SK-N-SH treated with all-trans-retinoic acid at 6 μM for 48 hours (cell line): ENCODE data around the gene CCND1.

ENCODE experiments used
- ATAC-seq: fragments of 200-7000 bp; cut with Tn5 transposase; 3 replicates; pipeline ENCODE4 v1.9.1; 2020; ENCODE audit warnings: mild to moderate bottlenecking, moderate library complexity
- ARNTL ChIP-seq: fragments of 450-650 bp; formaldehyde crosslinking; IDR thresholded peaks from 2 replicates; pipeline ENCODE4 v1.5.0; 2020; ENCODE audit warnings: low read depth, mild to moderate bottlenecking, moderate library complexity, borderline replicate concordance
- BACH2 ChIP-seq: fragments of 250-450 bp; sonication (Bioruptor Pico); IDR thresholded peaks from 2 replicates; pipeline ENCODE4 v1.9.0; 2021; ENCODE audit warnings: mild to moderate bottlenecking, borderline replicate concordance
- CSDC2 ChIP-seq: fragments of 250-450 bp; sonication (Bioruptor Pico); IDR thresholded peaks from 2 replicates; pipeline ENCODE4 v1.5.0; 2020; ENCODE audit warnings: mild to moderate bottlenecking, moderate library complexity
- ESRRG ChIP-seq: fragments of 250-450 bp; sonication (Bioruptor Pico); IDR thresholded peaks from 2 replicates; pipeline ENCODE4 v1.6.1; 2021; ENCODE audit warnings: mild to moderate bottlenecking
- GLIS3 ChIP-seq: fragments of 250-450 bp; sonication (Bioruptor Pico); IDR thresholded peaks from 2 replicates; pipeline ENCODE4 v1.5.0; 2020; ENCODE audit warnings: mild to moderate bottlenecking, moderate library complexity
- ISL1 ChIP-seq: fragments of 250-450 bp; sonication (Bioruptor Pico); IDR thresholded peaks from 2 replicates; pipeline ENCODE4 v2.1.2; 2022; ENCODE audit warnings: mild to moderate bottlenecking, moderate library complexity
- OSR1 ChIP-seq: fragments of 250-450 bp; sonication (Bioruptor Pico); IDR thresholded peaks from 2 replicates; pipeline ENCODE4 v1.8.0; 2022; ENCODE audit warnings: moderate library complexity, mild to moderate bottlenecking, inconsistent platforms
- PPARA ChIP-seq: fragments of 250-450 bp; sonication (Bioruptor Pico); IDR thresholded peaks from 2 replicates; pipeline ENCODE4 v1.5.0; 2020; ENCODE audit warnings: mild to moderate bottlenecking, borderline replicate concordance
- RARB ChIP-seq: fragments of 250-450 bp; sonication (Bioruptor Pico); IDR thresholded peaks from 2 replicates; pipeline ENCODE4 v1.8.0; 2021; ENCODE audit warnings: mild to moderate bottlenecking, moderate library complexity
- SNAI2 ChIP-seq: fragments of 250-450 bp; sonication (Bioruptor Pico); IDR thresholded peaks from 2 replicates; pipeline ENCODE4 v1.5.0; 2020; ENCODE audit warnings: mild to moderate bottlenecking, moderate library complexity
- TCF4 ChIP-seq: fragments of 250-450 bp; sonication (Bioruptor Pico); IDR thresholded peaks from 2 replicates; pipeline ENCODE4 v1.8.0; 2021; ENCODE audit warnings: mild to moderate bottlenecking, moderate library complexity, borderline replicate concordance
- TOX ChIP-seq: fragments of 250-450 bp; sonication (Bioruptor Pico); IDR thresholded peaks from 2 replicates; pipeline ENCODE4 v1.8.0; 2021; ENCODE audit warnings: mild to moderate bottlenecking, moderate library complexity, borderline replicate concordance
- ZC3H10 ChIP-seq: fragments of 250-450 bp; sonication (Bioruptor Pico); IDR thresholded peaks from 2 replicates; pipeline ENCODE4 v1.5.1; 2021; ENCODE audit warnings: mild to moderate bottlenecking, moderate library complexity
- ZFP3 ChIP-seq: fragments of 250-450 bp; sonication (Bioruptor Pico); IDR thresholded peaks from 2 replicates; pipeline ENCODE4 v1.5.0; 2020; ENCODE audit warnings: mild to moderate bottlenecking, moderate library complexity
- ZFP30 ChIP-seq: fragments of 450-650 bp; formaldehyde crosslinking; IDR thresholded peaks from 2 replicates; pipeline ENCODE4 v1.5.0; 2022; ENCODE audit warnings: mild to moderate bottlenecking, moderate library complexity
- ZNF565 ChIP-seq: fragments of 450-650 bp; formaldehyde crosslinking; conservative IDR thresholded peaks from 2 replicates; pipeline ENCODE4 v1.5.0; 2020; ENCODE audit warnings: low read depth, mild to moderate bottlenecking, moderate library complexity
- ZNF70 ChIP-seq: fragments of 450-650 bp; formaldehyde crosslinking; IDR thresholded peaks from 2 replicates; pipeline ENCODE4 v1.5.0; 2020; ENCODE audit warnings: mild to moderate bottlenecking, moderate library complexity
- ZNF8 ChIP-seq: fragments of 450-650 bp; formaldehyde crosslinking; IDR thresholded peaks from 2 replicates; pipeline ENCODE4 v1.5.0; 2020; ENCODE audit warnings: mild to moderate bottlenecking, moderate library complexity
- TF ChIP-seq, protein P1 (sequence below): fragments of 250-450 bp; sonication (Bioruptor Pico); IDR thresholded peaks from 2 replicates; pipeline ENCODE4 v1.8.0; 2020; ENCODE audit warnings: mild to moderate bottlenecking, moderate library complexity, borderline replicate concordance
- TF ChIP-seq, protein P2 (sequence below): fragments of 250-450 bp; sonication (Bioruptor Pico); IDR thresholded peaks from 2 replicates; pipeline ENCODE4 v1.5.1; 2021; ENCODE audit warnings: mild to moderate bottlenecking, moderate library complexity
- TF ChIP-seq, protein P3 (sequence below): fragments of 250-450 bp; sonication (Bioruptor Pico); IDR thresholded peaks from 2 replicates; pipeline ENCODE4 v1.5.0; 2020; ENCODE audit warnings: mild to moderate bottlenecking, moderate library complexity
- TF ChIP-seq, protein P4 (sequence below): fragments of 250-450 bp; sonication (Bioruptor Pico); IDR thresholded peaks from 2 replicates; pipeline ENCODE4 v1.5.1; 2020; ENCODE audit warnings: low read depth, mild to moderate bottlenecking, moderate library complexity

Gene CCND1

DNA sequence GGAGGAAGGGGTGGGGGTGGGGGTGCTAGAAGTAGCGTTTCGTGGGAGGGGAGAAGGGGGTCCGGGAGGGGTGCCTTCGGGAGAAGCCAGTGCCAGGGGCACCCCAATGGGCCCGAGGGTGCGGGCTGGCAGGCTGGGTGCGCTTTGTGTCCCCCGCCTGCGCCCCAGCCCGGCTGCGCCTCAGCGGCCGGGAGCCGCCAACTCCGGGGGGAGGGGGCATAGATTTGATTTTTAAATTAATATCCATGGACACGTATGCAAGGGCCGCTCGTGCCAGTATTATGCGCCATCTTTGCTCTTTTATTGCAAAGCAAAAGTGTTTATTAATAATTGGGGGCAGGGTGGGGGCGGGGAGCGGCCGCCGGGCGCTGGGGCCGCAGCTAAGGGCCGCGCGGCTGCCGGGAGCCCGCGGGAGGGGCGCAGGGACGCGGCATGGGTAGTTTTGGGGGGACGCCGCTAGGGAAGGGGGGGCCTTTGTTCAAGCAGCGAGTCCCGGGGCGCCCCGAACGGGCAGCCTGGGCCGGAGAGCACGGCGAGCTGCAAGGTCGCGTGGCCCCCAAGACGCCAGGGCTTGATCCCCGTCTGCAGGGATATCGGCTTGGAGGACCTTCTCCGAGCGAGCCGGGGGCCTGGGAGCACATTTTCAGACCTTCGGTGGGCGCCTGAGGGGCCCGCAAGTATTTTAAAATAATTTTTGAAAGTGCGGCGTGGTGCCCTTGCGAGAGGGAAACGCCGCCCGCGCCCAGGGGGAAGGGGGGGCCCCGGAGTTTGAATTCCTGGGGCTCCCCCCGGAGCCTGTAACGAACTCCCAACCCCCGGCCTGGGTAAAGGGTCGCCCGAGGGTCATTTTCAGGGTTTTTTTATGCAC lies 959 bp downstream of the CCND1 start:
- TF ChIP-seq OSR1 (CRISPR knock-in tag) = no peak
- no peak for TF ChIP-seq SNAI2 (CRISPR knock-in tag)
- TF ChIP-seq ZFP3 (CRISPR knock-in tag) = no peak
- no peak for TF ChIP-seq BACH2 (CRISPR knock-in tag)
- TF ChIP-seq ZNF70 = no peak
- TF ChIP-seq ZNF565 (CRISPR knock-in tag) = no peak
- TF ChIP-seq ISL1 (CRISPR knock-in tag) = no peak
- TF ChIP-seq GLIS3 (CRISPR knock-in tag) = no peak
- TF ChIP-seq ZNF8 (CRISPR knock-in tag) = no peak
- ATAC-seq = no peak

DNA sequence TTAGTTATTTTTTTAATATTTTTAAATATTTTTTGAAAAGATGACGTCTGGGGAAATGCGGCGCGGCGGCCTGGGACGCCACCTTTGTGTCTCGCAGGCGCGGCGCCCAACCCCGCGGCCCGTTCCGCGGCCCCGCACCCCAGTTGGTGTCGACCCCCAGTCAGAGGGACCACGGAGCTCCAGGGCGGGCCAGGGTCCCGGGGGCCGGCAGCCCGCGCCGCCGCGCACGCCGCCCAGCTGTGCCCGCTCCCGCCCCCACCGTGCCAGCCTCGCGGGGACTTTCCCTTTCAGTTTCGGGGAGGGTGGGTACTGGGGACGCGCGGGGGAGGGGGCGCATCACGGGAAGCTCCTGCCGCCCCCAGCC lies 1.6 kb downstream of the CCND1 start:
- no peak for ATAC-seq
- no peak for TF ChIP-seq CSDC2 (CRISPR knock-in tag)
- no peak for TF ChIP-seq GLIS3 (CRISPR knock-in tag)
- TF ChIP-seq ZFP30 (CRISPR knock-in tag) = no peak
- TF ChIP-seq ZNF8 (CRISPR knock-in tag) = no peak
- no peak for TF ChIP-seq RARB
- no peak for TF ChIP-seq OSR1 (CRISPR knock-in tag)
- TF ChIP-seq, protein P1, sequence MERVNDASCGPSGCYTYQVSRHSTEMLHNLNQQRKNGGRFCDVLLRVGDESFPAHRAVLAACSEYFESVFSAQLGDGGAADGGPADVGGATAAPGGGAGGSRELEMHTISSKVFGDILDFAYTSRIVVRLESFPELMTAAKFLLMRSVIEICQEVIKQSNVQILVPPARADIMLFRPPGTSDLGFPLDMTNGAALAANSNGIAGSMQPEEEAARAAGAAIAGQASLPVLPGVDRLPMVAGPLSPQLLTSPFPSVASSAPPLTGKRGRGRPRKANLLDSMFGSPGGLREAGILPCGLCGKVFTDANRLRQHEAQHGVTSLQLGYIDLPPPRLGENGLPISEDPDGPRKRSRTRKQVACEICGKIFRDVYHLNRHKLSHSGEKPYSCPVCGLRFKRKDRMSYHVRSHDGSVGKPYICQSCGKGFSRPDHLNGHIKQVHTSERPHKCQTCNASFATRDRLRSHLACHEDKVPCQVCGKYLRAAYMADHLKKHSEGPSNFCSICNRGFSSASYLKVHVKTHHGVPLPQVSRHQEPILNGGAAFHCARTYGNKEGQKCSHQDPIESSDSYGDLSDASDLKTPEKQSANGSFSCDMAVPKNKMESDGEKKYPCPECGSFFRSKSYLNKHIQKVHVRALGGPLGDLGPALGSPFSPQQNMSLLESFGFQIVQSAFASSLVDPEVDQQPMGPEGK (CRISPR knock-in tag) = no peak
- TF ChIP-seq, protein P2, sequence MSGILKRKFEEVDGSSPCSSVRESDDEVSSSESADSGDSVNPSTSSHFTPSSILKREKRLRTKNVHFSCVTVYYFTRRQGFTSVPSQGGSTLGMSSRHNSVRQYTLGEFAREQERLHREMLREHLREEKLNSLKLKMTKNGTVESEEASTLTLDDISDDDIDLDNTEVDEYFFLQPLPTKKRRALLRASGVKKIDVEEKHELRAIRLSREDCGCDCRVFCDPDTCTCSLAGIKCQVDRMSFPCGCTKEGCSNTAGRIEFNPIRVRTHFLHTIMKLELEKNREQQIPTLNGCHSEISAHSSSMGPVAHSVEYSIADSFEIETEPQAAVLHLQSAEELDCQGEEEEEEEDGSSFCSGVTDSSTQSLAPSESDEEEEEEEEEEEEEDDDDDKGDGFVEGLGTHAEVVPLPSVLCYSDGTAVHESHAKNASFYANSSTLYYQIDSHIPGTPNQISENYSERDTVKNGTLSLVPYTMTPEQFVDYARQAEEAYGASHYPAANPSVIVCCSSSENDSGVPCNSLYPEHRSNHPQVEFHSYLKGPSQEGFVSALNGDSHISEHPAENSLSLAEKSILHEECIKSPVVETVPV (CRISPR knock-in tag) = no peak
- no peak for TF ChIP-seq ZNF70
- TF ChIP-seq SNAI2 (CRISPR knock-in tag) = no peak
- no peak for TF ChIP-seq PPARA (CRISPR knock-in tag)
- TF ChIP-seq TCF4 = no peak
- no peak for TF ChIP-seq ARNTL (CRISPR knock-in tag)
- TF ChIP-seq ZC3H10 (CRISPR knock-in tag) = no peak
- TF ChIP-seq, all 23 proteins: peak for 0

DNA sequence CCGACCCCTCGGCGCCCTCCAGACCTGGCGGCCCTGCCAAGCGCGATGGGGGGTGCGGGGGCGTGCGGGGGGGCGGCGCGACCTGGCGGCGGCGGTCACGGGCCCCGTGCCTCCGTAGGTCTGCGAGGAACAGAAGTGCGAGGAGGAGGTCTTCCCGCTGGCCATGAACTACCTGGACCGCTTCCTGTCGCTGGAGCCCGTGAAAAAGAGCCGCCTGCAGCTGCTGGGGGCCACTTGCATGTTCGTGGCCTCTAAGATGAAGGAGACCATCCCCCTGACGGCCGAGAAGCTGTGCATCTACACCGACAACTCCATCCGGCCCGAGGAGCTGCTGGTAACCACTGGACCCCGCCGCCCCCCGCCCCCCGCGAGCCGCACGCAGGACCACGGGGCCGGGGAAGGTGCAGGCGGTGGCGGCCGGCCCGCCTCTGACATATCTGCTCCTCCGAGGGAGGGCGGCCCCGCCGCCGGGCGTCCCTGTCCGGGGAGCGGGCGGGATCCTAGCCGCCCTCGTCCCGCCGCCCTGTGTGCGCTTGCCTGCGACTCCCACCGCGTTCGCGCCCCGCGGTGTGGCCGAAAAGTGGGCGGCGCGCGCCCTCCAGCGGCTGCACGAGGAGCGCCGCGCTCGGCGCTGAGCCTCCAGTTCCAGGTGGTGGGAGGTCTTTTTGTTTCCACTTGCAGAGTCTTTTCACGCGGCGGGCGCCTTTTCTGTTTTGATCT lies 2.1 kb downstream of the CCND1 start:
- peak; percentile 56 for ATAC-seq
- TF ChIP-seq, protein P3, sequence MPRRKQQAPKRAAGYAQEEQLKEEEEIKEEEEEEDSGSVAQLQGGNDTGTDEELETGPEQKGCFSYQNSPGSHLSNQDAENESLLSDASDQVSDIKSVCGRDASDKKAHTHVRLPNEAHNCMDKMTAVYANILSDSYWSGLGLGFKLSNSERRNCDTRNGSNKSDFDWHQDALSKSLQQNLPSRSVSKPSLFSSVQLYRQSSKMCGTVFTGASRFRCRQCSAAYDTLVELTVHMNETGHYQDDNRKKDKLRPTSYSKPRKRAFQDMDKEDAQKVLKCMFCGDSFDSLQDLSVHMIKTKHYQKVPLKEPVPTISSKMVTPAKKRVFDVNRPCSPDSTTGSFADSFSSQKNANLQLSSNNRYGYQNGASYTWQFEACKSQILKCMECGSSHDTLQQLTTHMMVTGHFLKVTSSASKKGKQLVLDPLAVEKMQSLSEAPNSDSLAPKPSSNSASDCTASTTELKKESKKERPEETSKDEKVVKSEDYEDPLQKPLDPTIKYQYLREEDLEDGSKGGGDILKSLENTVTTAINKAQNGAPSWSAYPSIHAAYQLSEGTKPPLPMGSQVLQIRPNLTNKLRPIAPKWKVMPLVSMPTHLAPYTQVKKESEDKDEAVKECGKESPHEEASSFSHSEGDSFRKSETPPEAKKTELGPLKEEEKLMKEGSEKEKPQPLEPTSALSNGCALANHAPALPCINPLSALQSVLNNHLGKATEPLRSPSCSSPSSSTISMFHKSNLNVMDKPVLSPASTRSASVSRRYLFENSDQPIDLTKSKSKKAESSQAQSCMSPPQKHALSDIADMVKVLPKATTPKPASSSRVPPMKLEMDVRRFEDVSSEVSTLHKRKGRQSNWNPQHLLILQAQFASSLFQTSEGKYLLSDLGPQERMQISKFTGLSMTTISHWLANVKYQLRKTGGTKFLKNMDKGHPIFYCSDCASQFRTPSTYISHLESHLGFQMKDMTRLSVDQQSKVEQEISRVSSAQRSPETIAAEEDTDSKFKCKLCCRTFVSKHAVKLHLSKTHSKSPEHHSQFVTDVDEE (CRISPR knock-in tag) = no peak
- no peak for TF ChIP-seq PPARA (CRISPR knock-in tag)
- no peak for TF ChIP-seq BACH2 (CRISPR knock-in tag)
- no peak for TF ChIP-seq ISL1 (CRISPR knock-in tag)
- TF ChIP-seq ESRRG (CRISPR knock-in tag) = no peak
- no peak for TF ChIP-seq TOX
- no peak for TF ChIP-seq OSR1 (CRISPR knock-in tag)
- TF ChIP-seq ZNF70 = no peak

DNA sequence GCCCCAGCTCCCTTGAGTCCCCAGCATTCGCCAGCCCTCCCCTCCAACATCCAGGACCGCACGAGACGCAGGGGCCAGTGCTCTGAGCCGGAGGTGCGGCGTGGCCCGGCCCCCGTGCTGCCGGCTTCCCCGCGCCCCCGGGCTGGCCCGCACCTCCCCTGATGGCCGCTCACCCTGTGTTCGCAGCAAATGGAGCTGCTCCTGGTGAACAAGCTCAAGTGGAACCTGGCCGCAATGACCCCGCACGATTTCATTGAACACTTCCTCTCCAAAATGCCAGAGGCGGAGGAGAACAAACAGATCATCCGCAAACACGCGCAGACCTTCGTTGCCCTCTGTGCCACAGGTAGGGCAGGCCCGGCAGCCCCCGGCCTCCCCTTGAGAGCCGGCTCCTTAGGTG lies 2.7 kb downstream of the CCND1 start:
- ATAC-seq = no peak
- TF ChIP-seq, protein P4, sequence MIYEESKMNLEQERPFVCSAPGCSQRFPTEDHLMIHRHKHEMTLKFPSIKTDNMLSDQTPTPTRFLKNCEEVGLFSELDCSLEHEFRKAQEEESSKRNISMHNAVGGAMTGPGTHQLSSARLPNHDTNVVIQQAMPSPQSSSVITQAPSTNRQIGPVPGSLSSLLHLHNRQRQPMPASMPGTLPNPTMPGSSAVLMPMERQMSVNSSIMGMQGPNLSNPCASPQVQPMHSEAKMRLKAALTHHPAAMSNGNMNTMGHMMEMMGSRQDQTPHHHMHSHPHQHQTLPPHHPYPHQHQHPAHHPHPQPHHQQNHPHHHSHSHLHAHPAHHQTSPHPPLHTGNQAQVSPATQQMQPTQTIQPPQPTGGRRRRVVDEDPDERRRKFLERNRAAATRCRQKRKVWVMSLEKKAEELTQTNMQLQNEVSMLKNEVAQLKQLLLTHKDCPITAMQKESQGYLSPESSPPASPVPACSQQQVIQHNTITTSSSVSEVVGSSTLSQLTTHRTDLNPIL (CRISPR knock-in tag) = no peak
- TF ChIP-seq ESRRG (CRISPR knock-in tag) (no peak), BACH2 (CRISPR knock-in tag) (no peak), ZNF565 (CRISPR knock-in tag) (no peak), PPARA (CRISPR knock-in tag) (no peak), ZFP30 (CRISPR knock-in tag) (no peak), ZNF70 (no peak), ZFP3 (CRISPR knock-in tag) (no peak)
- TF ChIP-seq, protein P3 (CRISPR knock-in tag) = no peak
